OCI-LY7 (cell line): ENCODE results near the gene PLEKHA5. TPM values are rescaled to one million over a fixed set of nuclear protein-coding genes. Genes with fewer than 3 reads are reported as not detected.

ENCODE experiments used
- BruUV-seq: library from RNA; stranded (reverse); fragments of 400-500 nt; replicated peaks from 2 replicates; lab custom pipeline; 2021; lab: Mats Ljungman, UMichigan
- CTCF ChIA-PET: fragments of 300-600 bp; sonication (Branson Sonifier 250); formaldehyde crosslinking; loops from one replicate; lab custom pipeline; 2022; ENCODE audit warnings: antibody characterized with exemption; ENCODE audit not compliant: unreplicated experiment; lab: Charles Lee
- POLR2A ChIA-PET: fragments of 300-600 bp; sonication (Branson Sonifier 250); formaldehyde crosslinking; loops from one replicate; lab custom pipeline; 2022; ENCODE audit warnings: antibody characterized with exemption; lab: Charles Lee
- DNase-seq: peaks from one replicate; pipeline ENCODE4 v3.0.0-alpha.2; 2015; ENCODE audit warnings: low spot score
- H2AFZ ChIP-seq: fragments of 200-600 bp; sonication (generic), shearing (Covaris generic); 2 replicates; pipeline ENCODE4 v1.6.1; 2014; ENCODE audit warnings: mild to moderate bottlenecking, antibody characterized with exemption, low read length, moderate library complexity
- H3K27ac ChIP-seq: fragments of 200-600 bp; sonication (generic); 2 replicates; pipeline ENCODE4 v1.5.1; 2014; ENCODE audit warnings: mixed run types, low read depth, mild to moderate bottlenecking, moderate library complexity, low read length, inconsistent platforms; ENCODE audit not compliant: poor library complexity, severe bottlenecking
- H3K36me3 ChIP-seq: fragments of 200-600 bp; sonication (generic); 2 replicates; pipeline ENCODE4 v1.6.1; 2014; ENCODE audit warnings: mild to moderate bottlenecking, antibody characterized with exemption, low read length, moderate library complexity, mixed read lengths; ENCODE audit not compliant: insufficient read depth
- H3K4me1 ChIP-seq: fragments of 200-600 bp; sonication (generic); 2 replicates; pipeline ENCODE4 v1.5.1; 2014; ENCODE audit warnings: mild to moderate bottlenecking, low read length; ENCODE audit not compliant: insufficient read depth, poor library complexity, severe bottlenecking
- H3K4me2 ChIP-seq: fragments of 200-600 bp; sonication (generic); 2 replicates; pipeline ENCODE4 v1.6.1; 2014; ENCODE audit warnings: mild to moderate bottlenecking, low read length
- H3K4me3 ChIP-seq: fragments of 200-600 bp; sonication (generic); 2 replicates; pipeline ENCODE4 v1.5.1; 2014; ENCODE audit warnings: mild to moderate bottlenecking, low read depth, low read length; ENCODE audit not compliant: poor library complexity, severe bottlenecking
- H3K79me2 ChIP-seq: fragments of 200-600 bp; sonication (generic); 2 replicates; pipeline ENCODE4 v1.6.1; 2016; ENCODE audit warnings: low read depth, mild to moderate bottlenecking, low read length, moderate library complexity, mixed read lengths; ENCODE audit not compliant: insufficient read depth
- H3K9me2 ChIP-seq: fragments of 200-600 bp; sonication (generic); 2 replicates; pipeline ENCODE4 v1.6.1; 2016; ENCODE audit warnings: mild to moderate bottlenecking, low read length, mixed read lengths; ENCODE audit not compliant: insufficient read depth
- H3K9me3 ChIP-seq: fragments of 200-600 bp; sonication (generic); 2 replicates; pipeline ENCODE4 v1.6.1; 2014; ENCODE audit warnings: mild to moderate bottlenecking, mixed run types, low read length, mixed read lengths
- H4K20me1 ChIP-seq: fragments of 200-600 bp; sonication (generic); 2 replicates; pipeline ENCODE4 v1.6.1; 2014; ENCODE audit warnings: mild to moderate bottlenecking, antibody characterized with exemption, low read length, moderate library complexity, mixed read lengths; ENCODE audit not compliant: insufficient read depth
- EZH2phosphoT487 ChIP-seq: fragments of 200-600 bp; sonication (generic); IDR thresholded peaks from 2 replicates; pipeline ENCODE4 v1.6.1; 2018; ENCODE audit warnings: low read depth, borderline replicate concordance, mild to moderate bottlenecking, mixed run types, antibody characterized with exemption, low read length, moderate library complexity, mixed read lengths
- intact Hi-C: fragments of 100-400 bp; cut with micrococcal nuclease; formaldehyde crosslinking; loops from one replicate; pipeline ENCODE4 v1.10.0; 2022; ENCODE audit not compliant: unreplicated experiment
- total RNA-seq, 2 experiments: library from RNA; depleted of rRNA in 1 of 2; stranded (reverse); fragments of >200 nt in 1 of 2; shearing (Covaris generic) in 1 of 2; gene quantifications; 2 replicates each; pipeline ENCODE4 v1.2.3, GENCODE V29; 2014 to 2022
- TF ChIP-seq, protein P1 (sequence below): fragments of 200-600 bp; sonication (generic); conservative IDR thresholded peaks from 2 replicates; pipeline ENCODE4 v1.5.1; 2014; ENCODE audit warnings: mild to moderate bottlenecking, antibody characterized with exemption, low read length, moderate library complexity, mixed read lengths

PLEKHA5 gene
- total RNA-seq, 2 experiments from 2014 or later, result 2.7 TPM; not detected in 1

DNA sequence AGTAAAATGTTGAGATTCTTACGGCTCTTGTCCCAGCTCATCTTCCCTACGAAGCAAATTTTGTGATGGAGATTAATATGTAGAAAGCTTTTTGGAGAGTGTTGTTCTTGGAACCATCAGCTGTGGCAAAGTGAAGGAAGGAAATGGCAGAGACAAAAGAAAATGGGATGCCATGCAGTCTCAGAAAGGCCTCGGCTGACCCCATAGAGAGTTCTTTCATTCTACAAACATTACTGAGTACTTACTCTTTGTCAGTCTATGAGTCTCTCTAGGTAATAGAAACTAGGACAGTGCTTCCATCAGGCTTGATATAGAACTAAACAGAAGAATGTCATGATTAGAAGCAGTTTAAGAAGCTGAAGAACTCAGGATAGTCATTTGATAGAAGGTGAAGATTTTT lies 134.1 kb downstream of the PLEKHA5 start:
- no peaks in the 10 kb centered on the region for H3K9me2 ChIP-seq
- no TSS peak for BruUV-seq
- H3K4me1 ChIP-seq, result no peaks in the 10 kb centered on the region
- DNase-seq, result no peak
- H3K4me2 ChIP-seq, result no peak overlapping the region
- H3K9me3 ChIP-seq, result no peaks in the 10 kb centered on the region
- H3K79me2 ChIP-seq, result no peaks in the 10 kb centered on the region
- intact Hi-C loops, result no loop called here
- CTCF ChIA-PET, result no interaction called here
- no peak overlapping the region for H2AFZ ChIP-seq
- no peaks in the 10 kb centered on the region for H3K36me3 ChIP-seq
- H3K4me3 ChIP-seq, result no peak overlapping the region
- no peak overlapping the region for H3K27ac ChIP-seq
- H4K20me1 ChIP-seq, result no peaks in the 10 kb centered on the region
- TF ChIP-seq, protein P1, sequence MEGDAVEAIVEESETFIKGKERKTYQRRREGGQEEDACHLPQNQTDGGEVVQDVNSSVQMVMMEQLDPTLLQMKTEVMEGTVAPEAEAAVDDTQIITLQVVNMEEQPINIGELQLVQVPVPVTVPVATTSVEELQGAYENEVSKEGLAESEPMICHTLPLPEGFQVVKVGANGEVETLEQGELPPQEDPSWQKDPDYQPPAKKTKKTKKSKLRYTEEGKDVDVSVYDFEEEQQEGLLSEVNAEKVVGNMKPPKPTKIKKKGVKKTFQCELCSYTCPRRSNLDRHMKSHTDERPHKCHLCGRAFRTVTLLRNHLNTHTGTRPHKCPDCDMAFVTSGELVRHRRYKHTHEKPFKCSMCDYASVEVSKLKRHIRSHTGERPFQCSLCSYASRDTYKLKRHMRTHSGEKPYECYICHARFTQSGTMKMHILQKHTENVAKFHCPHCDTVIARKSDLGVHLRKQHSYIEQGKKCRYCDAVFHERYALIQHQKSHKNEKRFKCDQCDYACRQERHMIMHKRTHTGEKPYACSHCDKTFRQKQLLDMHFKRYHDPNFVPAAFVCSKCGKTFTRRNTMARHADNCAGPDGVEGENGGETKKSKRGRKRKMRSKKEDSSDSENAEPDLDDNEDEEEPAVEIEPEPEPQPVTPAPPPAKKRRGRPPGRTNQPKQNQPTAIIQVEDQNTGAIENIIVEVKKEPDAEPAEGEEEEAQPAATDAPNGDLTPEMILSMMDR, result no peak
- TF ChIP-seq EZH2phosphoT487, result no peak
- POLR2A ChIA-PET, result no interaction called here

DNA sequence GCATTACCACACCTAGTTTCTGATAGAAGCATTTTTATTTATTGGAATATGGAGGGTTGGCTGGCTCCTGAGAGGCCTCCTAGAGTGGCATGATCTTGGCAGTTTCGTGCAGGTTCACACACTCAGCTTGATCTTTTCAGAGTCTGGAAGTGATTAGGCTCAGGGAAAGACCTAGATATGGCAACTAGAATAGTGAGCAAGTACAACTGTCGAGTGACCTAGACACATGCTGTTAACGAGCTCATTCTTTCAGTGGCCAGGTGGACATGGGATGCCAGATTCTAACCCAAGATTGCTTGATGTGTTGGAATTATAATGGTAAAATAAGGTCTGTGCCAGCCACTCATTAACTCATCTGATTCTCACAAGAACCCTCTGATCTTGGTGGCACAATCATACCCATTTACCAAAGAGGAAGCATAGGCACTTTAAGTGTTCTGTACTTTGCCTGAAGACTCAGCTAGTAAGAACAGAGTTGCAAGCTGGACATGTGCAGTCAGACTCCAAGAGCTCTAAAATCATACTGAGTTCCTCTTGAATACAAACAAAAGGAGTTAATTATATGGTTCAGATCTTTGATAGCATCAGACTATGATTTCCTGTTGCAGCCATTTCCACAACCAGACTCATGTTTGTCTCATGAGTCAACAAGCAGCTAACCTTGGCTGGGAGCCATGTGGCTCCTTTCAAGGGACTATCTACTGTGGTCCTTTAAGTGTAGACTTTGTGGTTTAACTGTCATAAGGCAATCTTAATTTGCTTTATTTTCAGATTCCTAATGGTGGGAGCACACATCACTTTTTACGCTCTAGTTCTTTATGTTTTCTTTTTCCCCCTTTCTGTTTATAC lies 144.2 kb downstream of the PLEKHA5 start:
- Histone ChIP-seq H3K9me2 (no peaks in the 10 kb centered on the region), H3K9me3 (no peaks in the 10 kb centered on the region), H2AFZ (no peak overlapping the region), H4K20me1 (no peaks in the 10 kb centered on the region), H3K36me3 (no peaks in the 10 kb centered on the region), H3K4me2 (no peak overlapping the region), H3K27ac (no peak overlapping the region), H3K79me2 (no peaks in the 10 kb centered on the region), H3K4me1 (no peaks in the 10 kb centered on the region), H3K4me3 (no peak overlapping the region)
- DNase-seq, result no peak
- no TSS peak for BruUV-seq
- intact Hi-C loops, result no loop called here
- ChIA-PET POLR2A (interaction anchor here (0.6 kb wide), 1 partner anchor 30 kb away, joined by 3 read pairs; no protein-coding TSS in a partner anchor), CTCF (no interaction called here)
- no peak for TF ChIP-seq EZH2phosphoT487
- TF ChIP-seq, protein P1, result no peak

- H3K4me1 ChIP-seq, result no peaks in the 10 kb centered on the region
- BruUV-seq, result no TSS peak
- H4K20me1 ChIP-seq, result no peaks in the 10 kb centered on the region
- no peaks in the 10 kb centered on the region for H3K9me3 ChIP-seq
- DNase-seq, result no peak
- H3K9me2 ChIP-seq, result no peaks in the 10 kb centered on the region
- no peak overlapping the region for H3K4me3 ChIP-seq
- ChIA-PET CTCF (no interaction called here), POLR2A (no interaction called here)
- no peak overlapping the region for H3K27ac ChIP-seq
- H3K4me2 ChIP-seq, result no peak overlapping the region
- no peak overlapping the region for H2AFZ ChIP-seq
- H3K36me3 ChIP-seq, result no peaks in the 10 kb centered on the region
- H3K79me2 ChIP-seq, result no peaks in the 10 kb centered on the region
- no peak for TF ChIP-seq EZH2phosphoT487
- TF ChIP-seq, protein P1, result no peak
- intact Hi-C loops, result no loop called here
Observed at GRCh38 chr12:19276767-19277166, 147.2 kb downstream of the PLEKHA5 start.
